A673 (cell line): ENCODE data around the gene COA4. TPM values are rescaled to one million over a fixed set of nuclear protein-coding genes. Genes with fewer than 3 reads are reported as not detected.

Experiments used
- BruUV-seq: library from RNA; stranded (reverse); fragments of 400-500 nt; replicated peaks from 2 replicates; lab custom pipeline; 2021; lab: Mats Ljungman, UMichigan
- CTCF ChIA-PET: fragments of 300-600 bp; sonication (Branson Sonifier 250); formaldehyde crosslinking; loops from one replicate; lab custom pipeline; 2022; ENCODE audit warnings: antibody characterized with exemption; lab: Charles Lee
- POLR2A ChIA-PET: fragments of 300-600 bp; sonication (Branson Sonifier 250); formaldehyde crosslinking; loops from one replicate; lab custom pipeline; 2022; ENCODE audit warnings: antibody characterized with exemption; ENCODE audit not compliant: low non-redundant PET; lab: Charles Lee
- DNase-seq: peaks from one replicate; pipeline ENCODE4 v3.0.0-alpha.2; 2015; ENCODE audit warnings: low spot score
- H3K27ac ChIP-seq: fragments of 200-600 bp; sonication (generic); 2 replicates; pipeline ENCODE4 v1.5.1; 2016; ENCODE audit warnings: mixed run types, low read depth, mild to moderate bottlenecking, mixed read lengths, antibody characterized with exemption, low read length; ENCODE audit not compliant: poor library complexity, severe bottlenecking
- H3K27me3 ChIP-seq: fragments of 200-600 bp; sonication (generic); replicated peaks from 2 replicates; pipeline ENCODE4 v1.6.1; 2017; ENCODE audit warnings: mixed run types, low read depth, mild to moderate bottlenecking, mixed read lengths, antibody characterized with exemption, low read length; ENCODE audit not compliant: insufficient read depth, poor library complexity
- H3K36me3 ChIP-seq: fragments of 200-600 bp; sonication (generic); 2 replicates; pipeline ENCODE4 v1.6.1; 2016; ENCODE audit warnings: mixed run types, mild to moderate bottlenecking, mixed read lengths, antibody characterized with exemption, low read length; ENCODE audit not compliant: insufficient read depth, poor library complexity, severe bottlenecking
- H3K4me1 ChIP-seq: fragments of 200-600 bp; sonication (generic); 2 replicates; pipeline ENCODE4 v1.6.1; 2017; ENCODE audit warnings: mixed run types, mild to moderate bottlenecking, mixed read lengths, antibody characterized with exemption, low read length; ENCODE audit not compliant: insufficient read depth, poor library complexity, severe bottlenecking
- H3K4me3 ChIP-seq: fragments of 200-600 bp; sonication (generic); 2 replicates; pipeline ENCODE4 v1.5.1; 2016; ENCODE audit warnings: low read depth, mixed run types, mild to moderate bottlenecking, mixed read lengths, low read length; ENCODE audit not compliant: poor library complexity, severe bottlenecking
- H3K9me3 ChIP-seq: fragments of 200-600 bp; sonication (generic); 2 replicates; pipeline ENCODE4 v1.6.1; 2016; ENCODE audit warnings: mixed run types, low read depth, mild to moderate bottlenecking, mixed read lengths, antibody characterized with exemption, low read length; ENCODE audit not compliant: poor library complexity, severe bottlenecking
- EZH2 ChIP-seq: fragments of 200-600 bp; sonication (generic); IDR thresholded peaks from 2 replicates; pipeline ENCODE4 v1.6.1; 2017; ENCODE audit warnings: borderline replicate concordance, low read depth, mild to moderate bottlenecking, mixed read lengths, antibody characterized with exemption, low read length; ENCODE audit not compliant: poor library complexity, severe bottlenecking
- intact Hi-C: fragments of 100-400 bp; cut with micrococcal nuclease; formaldehyde crosslinking; loops from one replicate; pipeline ENCODE4 v1.10.0; 2022; ENCODE audit not compliant: unreplicated experiment
- total RNA-seq: library from RNA; stranded (reverse); gene quantifications from 2 replicates; pipeline ENCODE4 v1.2.3, GENCODE V29; 2021
- TF ChIP-seq, protein P1 (sequence below): fragments of 300-800, 200-600 bp; sonication (generic); conservative IDR thresholded peaks from 2 replicates; pipeline ENCODE4 v1.5.1; 2017; ENCODE audit warnings: low read depth, mild to moderate bottlenecking, antibody characterized with exemption, low read length, moderate library complexity, mixed read lengths

COA4 gene
- total RNA-seq, 1 experiment from 2014 or later, result 113 TPM

DNA sequence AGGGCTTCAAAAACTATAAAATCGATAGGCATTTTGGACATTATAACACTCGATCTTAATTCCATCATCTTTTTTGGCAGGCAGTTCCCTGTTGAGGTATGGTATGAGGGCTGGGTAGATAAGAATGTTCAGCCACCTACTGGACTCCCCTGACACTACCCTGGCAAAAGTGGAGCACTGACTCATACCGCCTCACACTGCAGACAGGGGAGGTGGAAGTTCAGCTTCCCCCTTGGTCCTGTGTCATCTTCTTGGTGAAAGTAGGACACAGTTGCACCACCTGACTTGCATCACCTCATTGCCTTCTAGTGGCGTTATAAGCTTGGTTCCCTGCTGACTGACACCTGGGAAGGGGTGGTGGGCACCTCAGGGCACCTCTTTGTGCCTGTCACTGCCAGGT lies 30.5 kb upstream of the COA4 start:
- no TSS peak for BruUV-seq
- no peak overlapping the region for H3K27ac ChIP-seq
- no peak for DNase-seq
- H3K9me3 ChIP-seq, result no peaks in the 10 kb centered on the region
- H3K4me1 ChIP-seq, result no peaks in the 10 kb centered on the region
- H3K4me3 ChIP-seq, result no peak overlapping the region
- no peaks in the 10 kb centered on the region for H3K27me3 ChIP-seq
- TF ChIP-seq, protein P1, sequence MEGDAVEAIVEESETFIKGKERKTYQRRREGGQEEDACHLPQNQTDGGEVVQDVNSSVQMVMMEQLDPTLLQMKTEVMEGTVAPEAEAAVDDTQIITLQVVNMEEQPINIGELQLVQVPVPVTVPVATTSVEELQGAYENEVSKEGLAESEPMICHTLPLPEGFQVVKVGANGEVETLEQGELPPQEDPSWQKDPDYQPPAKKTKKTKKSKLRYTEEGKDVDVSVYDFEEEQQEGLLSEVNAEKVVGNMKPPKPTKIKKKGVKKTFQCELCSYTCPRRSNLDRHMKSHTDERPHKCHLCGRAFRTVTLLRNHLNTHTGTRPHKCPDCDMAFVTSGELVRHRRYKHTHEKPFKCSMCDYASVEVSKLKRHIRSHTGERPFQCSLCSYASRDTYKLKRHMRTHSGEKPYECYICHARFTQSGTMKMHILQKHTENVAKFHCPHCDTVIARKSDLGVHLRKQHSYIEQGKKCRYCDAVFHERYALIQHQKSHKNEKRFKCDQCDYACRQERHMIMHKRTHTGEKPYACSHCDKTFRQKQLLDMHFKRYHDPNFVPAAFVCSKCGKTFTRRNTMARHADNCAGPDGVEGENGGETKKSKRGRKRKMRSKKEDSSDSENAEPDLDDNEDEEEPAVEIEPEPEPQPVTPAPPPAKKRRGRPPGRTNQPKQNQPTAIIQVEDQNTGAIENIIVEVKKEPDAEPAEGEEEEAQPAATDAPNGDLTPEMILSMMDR, result no peak
- TF ChIP-seq EZH2, result no peak
- POLR2A ChIA-PET, result no interaction called here
- intact Hi-C loops, result no loop called here
- CTCF ChIA-PET, result no interaction called here
- peaks cover 2% of the 10 kb centered on the region for H3K36me3 ChIP-seq

DNA sequence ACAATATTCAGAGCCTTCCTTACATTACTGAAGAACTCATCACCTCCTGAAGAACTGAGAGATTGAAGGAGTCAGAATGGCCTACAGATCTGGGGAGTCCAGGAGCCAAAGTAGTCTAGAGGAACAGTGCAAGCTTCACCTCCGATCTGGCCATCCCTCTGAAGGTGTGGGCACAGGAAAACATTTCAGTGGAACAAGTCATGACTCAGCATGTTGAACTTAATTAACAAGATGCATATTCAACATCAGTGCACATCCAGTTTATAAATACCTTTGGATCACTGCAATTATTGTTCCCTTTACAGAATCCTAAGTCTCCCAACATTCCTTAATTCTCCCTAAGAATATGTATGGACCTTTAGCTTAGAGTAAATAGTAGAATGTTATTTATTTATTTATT lies 25.7 kb upstream of the COA4 start:
- CTCF ChIA-PET, result no interaction called here
- BruUV-seq, result no TSS peak
- POLR2A ChIA-PET, result no interaction called here

DNA sequence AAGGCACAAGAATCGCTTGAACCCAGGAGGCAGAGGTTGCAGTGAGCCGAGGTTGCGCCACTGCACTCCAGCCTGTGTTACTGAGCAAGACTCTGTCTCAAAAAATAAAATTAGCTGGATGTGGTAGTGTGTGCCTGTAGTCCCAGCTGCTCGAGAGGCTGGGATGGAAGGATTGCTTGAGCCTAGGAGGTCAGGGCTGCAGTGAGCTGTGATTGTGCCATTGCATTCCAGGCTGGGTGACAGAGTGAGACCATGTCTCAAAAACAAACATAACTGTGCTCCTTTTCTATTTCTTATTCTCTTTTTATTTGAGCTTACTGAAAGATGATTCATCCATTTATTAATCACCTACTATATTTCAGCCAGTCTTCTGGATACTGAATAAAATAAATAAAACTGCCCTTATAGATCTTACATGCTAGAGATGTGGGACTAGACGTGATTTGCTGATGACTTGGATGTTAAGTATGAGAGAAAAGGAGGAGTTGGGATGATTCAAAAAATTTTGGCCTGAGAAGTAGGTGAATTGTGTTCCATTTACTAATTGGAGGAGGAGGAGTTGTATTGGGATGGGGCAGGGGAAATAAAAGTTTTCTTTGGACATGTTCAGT lies 18.2 kb upstream of the COA4 start:
- H3K27ac ChIP-seq, result no peak overlapping the region
- H3K4me1 ChIP-seq, result no peaks in the 10 kb centered on the region
- ChIA-PET POLR2A (no interaction called here), CTCF (interaction anchor here (0.6 kb wide), 1 partner anchor 65 kb away, joined by 3 read pairs; no protein-coding TSS in a partner anchor)
- no peaks in the 10 kb centered on the region for H3K9me3 ChIP-seq
- peaks cover 9% of the 10 kb centered on the region for H3K36me3 ChIP-seq
- H3K4me3 ChIP-seq, result no peak overlapping the region
- no peaks in the 10 kb centered on the region for H3K27me3 ChIP-seq
- TF ChIP-seq, protein P1, result no peak
- no peak for TF ChIP-seq EZH2
- no peak for DNase-seq
- intact Hi-C loops, result no loop called here
- BruUV-seq, result no TSS peak

More for the DNA sequence above, 25.7 kb upstream of the COA4 start:
- no peaks in the 10 kb centered on the region for H3K27me3 ChIP-seq
- H3K9me3 ChIP-seq, result no peaks in the 10 kb centered on the region
- H3K4me1 ChIP-seq, result no peaks in the 10 kb centered on the region
- peaks cover 12% of the 10 kb centered on the region for H3K36me3 ChIP-seq
- intact Hi-C loops, result no loop called here
- H3K4me3 ChIP-seq, result no peak overlapping the region
- no peak for DNase-seq
- H3K27ac ChIP-seq, result no peak overlapping the region
- no peak for TF ChIP-seq EZH2
- TF ChIP-seq, protein P1, result no peak
